ENCODE data around the gene SLC18A3. TPM values are rescaled to one million over a fixed set of nuclear protein-coding genes. Genes with fewer than 3 reads are reported as not detected.
A peak's percentile ranks its signal among the peaks of the same experiment; 100 is the strongest.

SLC18A3 gene
- total RNA-seq (1 to 10 TPM in 1 of 4 donors, under 1 TPM in 2, not detected in 1; 0.16 to 2.5 (median 0.68) TPM), polyA plus RNA-seq (under 1 TPM in 1 of 3 donors, not detected in 2; 0.98 TPM)

GRCh38 chr10:49610114-49610457 lies at the start of gene SLC18A3:
SLC18A3 (plus strand) TSS chr10:49610310; CDS start chr10:49610741, 431 bp downstream.
- TF ChIP-seq POLR2A (IDR thresholded peaks at IDR 0.05) (no peak), POLR2AphosphoS5 (IDR thresholded peaks at IDR 0.05) (no peak), EP300 (IDR thresholded peaks at IDR 0.05) (no peak)
- TF ChIP-seq, protein P1, sequence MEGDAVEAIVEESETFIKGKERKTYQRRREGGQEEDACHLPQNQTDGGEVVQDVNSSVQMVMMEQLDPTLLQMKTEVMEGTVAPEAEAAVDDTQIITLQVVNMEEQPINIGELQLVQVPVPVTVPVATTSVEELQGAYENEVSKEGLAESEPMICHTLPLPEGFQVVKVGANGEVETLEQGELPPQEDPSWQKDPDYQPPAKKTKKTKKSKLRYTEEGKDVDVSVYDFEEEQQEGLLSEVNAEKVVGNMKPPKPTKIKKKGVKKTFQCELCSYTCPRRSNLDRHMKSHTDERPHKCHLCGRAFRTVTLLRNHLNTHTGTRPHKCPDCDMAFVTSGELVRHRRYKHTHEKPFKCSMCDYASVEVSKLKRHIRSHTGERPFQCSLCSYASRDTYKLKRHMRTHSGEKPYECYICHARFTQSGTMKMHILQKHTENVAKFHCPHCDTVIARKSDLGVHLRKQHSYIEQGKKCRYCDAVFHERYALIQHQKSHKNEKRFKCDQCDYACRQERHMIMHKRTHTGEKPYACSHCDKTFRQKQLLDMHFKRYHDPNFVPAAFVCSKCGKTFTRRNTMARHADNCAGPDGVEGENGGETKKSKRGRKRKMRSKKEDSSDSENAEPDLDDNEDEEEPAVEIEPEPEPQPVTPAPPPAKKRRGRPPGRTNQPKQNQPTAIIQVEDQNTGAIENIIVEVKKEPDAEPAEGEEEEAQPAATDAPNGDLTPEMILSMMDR (IDR thresholded peaks at IDR 0.05) = no peak
- Histone ChIP-seq H3K4me3 (peak within 1 kb of the TSS in 2 of 4 donors; percentile 9 to 17), H3K36me3 (no peaks in the 10 kb centered on the region), H3K27me3 (peaks cover 50 to 94% (median 84%) of the 10 kb centered on the region in 3 donors), H3K9me3 (no peaks in the 10 kb centered on the region), H3K4me1 (peaks cover 0 to 33% (median 20%) of the 10 kb centered on the region in 4 donors), H3K27ac (no peak within 1 kb of the TSS)
- WGBS, 2 donors = 3 to 4% methylated on average over 43 of the region's 43 CpGs
- intact Hi-C loops (cut with DNase I) = no loop called here
- DNase-seq = no peak

GRCh38 chr10:49560526-49560925 lies 49.6 kb upstream of the SLC18A3 start:
- TF ChIP-seq, protein P1 (IDR thresholded peaks at IDR 0.05) = no peak
- TF ChIP-seq EP300 (IDR thresholded peaks at IDR 0.05) (no peak), POLR2A (IDR thresholded peaks at IDR 0.05) (no peak), POLR2AphosphoS5 (IDR thresholded peaks at IDR 0.05) (no peak)
- Histone ChIP-seq H3K36me3 (no peaks in the 10 kb centered on the region), H3K9me3 (peaks cover 0 to 6% (median 0%) of the 10 kb centered on the region in 4 donors), H3K27me3 (peaks cover 0 to 14% (median 0%) of the 10 kb centered on the region in 3 donors), H3K27ac (no peak overlapping the region), H3K4me1 (no peaks in the 10 kb centered on the region), H3K4me3 (no peak overlapping the region)
- intact Hi-C loops (cut with DNase I) = no loop called here
- no peak for DNase-seq
- WGBS, 2 donors = 22 to 52% methylated on average over 2 of the region's 2 CpGs

DNA sequence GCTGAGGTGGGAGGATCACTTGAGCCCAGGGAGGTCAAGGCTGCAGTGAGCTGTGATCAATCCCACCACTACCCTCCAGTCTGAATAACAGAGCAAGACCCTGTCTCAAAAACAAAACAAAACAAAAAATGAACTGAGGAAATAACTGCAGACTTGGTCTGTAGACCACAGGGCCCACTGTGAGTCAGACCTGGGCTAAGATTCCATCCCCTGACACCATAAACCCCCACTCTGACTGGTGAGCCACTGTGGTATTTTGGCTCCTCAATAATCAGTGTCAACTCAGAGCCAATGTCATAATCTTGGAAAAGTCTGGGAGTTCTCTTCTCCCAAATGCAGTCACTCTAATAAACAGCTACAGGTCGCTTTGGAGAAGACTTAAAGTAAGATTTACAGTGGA lies 47.2 kb upstream of the SLC18A3 start:
- 59 to 76% methylated on average over 1 of the region's 1 CpG for WGBS, 2 donors
- peaks cover 0 to 14% (median 0%) of the 10 kb centered on the region in 3 donors for H3K27me3 ChIP-seq
- intact Hi-C loops (cut with DNase I) = no loop called here
- no peak for DNase-seq
- no peak overlapping the region for H3K27ac ChIP-seq
- TF ChIP-seq, protein P1 (IDR thresholded peaks at IDR 0.05) = no peak
- no peak for TF ChIP-seq POLR2AphosphoS5 (IDR thresholded peaks at IDR 0.05)
- no peak for TF ChIP-seq POLR2A (IDR thresholded peaks at IDR 0.05)
- TF ChIP-seq EP300 (IDR thresholded peaks at IDR 0.05) = no peak
- no peaks in the 10 kb centered on the region for H3K36me3 ChIP-seq
- peaks cover 0 to under 1% (median 0%) of the 10 kb centered on the region in 4 donors for H3K4me1 ChIP-seq
- no peak overlapping the region for H3K4me3 ChIP-seq
- H3K9me3 ChIP-seq = peaks cover 0 to 2% (median 0%) of the 10 kb centered on the region in 4 donors

GRCh38 chr10:49564461-49565009 lies 45.6 kb upstream of the SLC18A3 start:
- intact Hi-C loops (cut with DNase I) = no loop called here

DNA sequence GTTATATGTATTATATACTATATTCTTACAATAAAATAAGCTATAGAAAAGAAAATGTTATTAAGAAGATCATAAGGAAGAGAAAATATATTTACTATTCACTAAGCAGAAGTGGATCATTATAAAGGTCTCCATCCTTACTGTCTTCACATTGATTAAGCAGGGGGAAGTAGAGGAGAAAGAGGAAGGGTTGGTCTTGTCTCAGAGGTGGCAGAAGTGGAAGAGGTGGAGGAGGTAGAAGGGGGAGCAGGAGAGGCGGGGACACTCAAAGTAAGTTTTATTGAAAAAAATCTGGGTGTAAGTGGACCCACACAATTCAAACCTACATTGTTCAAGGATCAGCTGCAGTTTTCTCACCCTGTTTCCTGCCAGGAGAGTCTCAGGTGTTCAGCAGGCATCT lies 42.3 kb upstream of the SLC18A3 start:
- intact Hi-C loops (cut with DNase I) = no loop called here
- H3K27me3 ChIP-seq = no peaks in the 10 kb centered on the region
- H3K27ac ChIP-seq = no peak overlapping the region
- peaks cover 0 to 2% (median 0%) of the 10 kb centered on the region in 4 donors for H3K9me3 ChIP-seq
- H3K36me3 ChIP-seq = no peaks in the 10 kb centered on the region
- 93 to 94% methylated on average over 1 of the region's 1 CpG for WGBS, 2 donors
- TF ChIP-seq EP300 (IDR thresholded peaks at IDR 0.05) = no peak
- TF ChIP-seq, protein P1 (IDR thresholded peaks at IDR 0.05) = no peak
- TF ChIP-seq POLR2A (IDR thresholded peaks at IDR 0.05) = no peak
- TF ChIP-seq POLR2AphosphoS5 (IDR thresholded peaks at IDR 0.05) = no peak
- no peak for DNase-seq
- H3K4me1 ChIP-seq = peaks cover 0 to 26% (median 2%) of the 10 kb centered on the region in 4 donors
- no peak overlapping the region for H3K4me3 ChIP-seq

More at GRCh38 chr10:49564461-49565009, 45.6 kb upstream of the SLC18A3 start:
- no peaks in the 10 kb centered on the region for H3K36me3 ChIP-seq
- H3K4me1 ChIP-seq = peaks cover 0 to 9% (median 0%) of the 10 kb centered on the region in 4 donors
- peaks cover 0 to 14% (median 0%) of the 10 kb centered on the region in 3 donors for H3K27me3 ChIP-seq
- H3K9me3 ChIP-seq = peaks cover 0 to 2% (median 0%) of the 10 kb centered on the region in 4 donors
- WGBS, 2 donors = 85 to 89% methylated on average over 4 of the region's 4 CpGs
- no peak for DNase-seq
- no peak overlapping the region for H3K27ac ChIP-seq
- H3K4me3 ChIP-seq = no peak overlapping the region
- TF ChIP-seq POLR2AphosphoS5 (IDR thresholded peaks at IDR 0.05) (no peak), EP300 (IDR thresholded peaks at IDR 0.05) (no peak)

Measured in sigmoid colon (tissue), 7 donors.